Sigmoid colon (tissue), 4 donors: ENCODE measurements around the gene ANO6.

Source experiments
- CTCF ChIP-seq, 4 experiments: fragments of 450-650 bp in 3 of 4; fragments of 200-600 bp in 1 of 4; IDR thresholded peaks; one replicate each; pipeline ENCODE4 v1.5.1; 2016 to 2019; ENCODE audit warnings: antibody characterized with exemption in 4 of 4, mild to moderate bottlenecking in 3 of 4, moderate library complexity in 2 of 4
- EP300 ChIP-seq, 4 donors: sonication (generic); formaldehyde crosslinking; IDR thresholded peaks; one replicate each; pipeline ENCODE4 v1.6.1; 2017; ENCODE audit warnings: antibody characterized with exemption in 4 of 4
- POLR2A ChIP-seq, 2 donors: fragments of 450-650 bp; IDR thresholded peaks; one replicate each; pipeline ENCODE4 v1.6.1; 2016; ENCODE audit warnings: antibody characterized with exemption in 2 of 2, mild to moderate bottlenecking in 2 of 2, moderate library complexity in 2 of 2

DNA sequence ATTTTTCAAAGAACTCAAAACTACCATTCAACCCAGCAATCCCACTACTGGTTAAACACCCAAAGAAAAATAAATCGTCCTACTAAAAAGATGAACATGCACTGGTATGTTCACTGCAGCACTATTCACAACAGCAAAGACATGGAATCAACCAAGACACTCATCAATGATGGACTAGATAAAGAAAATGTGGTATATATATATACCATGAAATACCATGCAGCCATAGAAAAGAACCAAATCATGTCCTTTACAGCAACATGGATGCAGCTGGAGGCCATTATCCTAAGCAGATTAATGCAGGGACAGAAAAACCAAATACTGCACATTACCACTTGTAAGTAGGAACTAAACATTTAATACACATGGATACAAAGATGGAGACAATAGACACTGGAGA is 3.8 kb upstream of the ANO6 start:
- no peak for TF ChIP-seq CTCF (IDR thresholded peaks at IDR 0.05)
- TF ChIP-seq EP300 (IDR thresholded peaks at IDR 0.05): no peak
- TF ChIP-seq POLR2A (IDR thresholded peaks at IDR 0.05): no peak
